ENCODE measurements around the gene SUCNR1. TPM values are rescaled to one million over a fixed set of nuclear protein-coding genes. Genes with fewer than 3 reads are reported as not detected.
"Not testable (repeated sequence)": the region's sequence is repeated elsewhere in the genome, so short reads cannot be mapped to it uniquely, and the experiment has no call there.

Gene SUCNR1
- polyA plus RNA-seq, 1 donor: 0.69 TPM

DNA sequence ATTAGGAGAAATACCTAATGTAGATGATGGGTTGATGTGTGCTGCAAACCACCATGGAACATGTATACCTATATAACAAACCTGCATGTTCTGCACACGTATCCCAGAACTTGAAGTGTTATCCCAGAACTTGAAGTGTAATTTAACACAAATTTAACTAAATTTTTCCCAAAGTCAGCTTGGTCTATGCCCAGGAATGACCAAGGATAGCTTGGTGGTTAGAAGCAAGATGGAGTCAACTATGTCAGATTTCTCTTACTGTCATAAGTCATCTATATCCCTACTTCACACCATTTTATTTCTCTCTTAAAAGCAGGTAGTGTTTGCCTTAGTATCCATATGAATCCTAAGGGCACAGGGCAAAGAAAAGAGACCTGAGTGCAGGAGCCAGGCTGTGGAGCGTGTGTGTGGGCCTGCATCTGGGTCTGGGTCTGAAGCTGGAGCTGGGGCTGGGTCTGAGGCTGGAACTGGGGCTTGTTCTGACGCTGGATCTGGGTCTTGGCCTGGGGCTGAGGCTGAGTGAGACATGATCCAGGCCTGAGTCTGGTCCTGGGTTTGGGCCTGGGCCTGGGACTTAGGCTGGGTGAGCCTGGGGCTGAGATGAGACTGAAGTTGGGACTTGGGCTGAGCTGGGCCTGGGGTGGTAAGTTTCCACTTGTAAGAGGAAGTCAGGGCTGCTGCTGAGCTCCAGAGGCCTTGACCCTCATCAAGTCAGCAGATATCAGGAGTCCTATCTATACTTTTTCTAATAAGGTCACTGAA is 14.2 kb downstream of the SUCNR1 start:
- not testable (repeated sequence) for H3K27ac ChIP-seq (ENCODE audit: low read length); H3K9me3 ChIP-seq (ENCODE audit: control insufficient read depth, low read depth, low read length); H3K4me1 ChIP-seq (ENCODE audit: control insufficient read depth, insufficient read depth, low read length); H3K27me3 ChIP-seq (ENCODE audit: control insufficient read depth, insufficient read depth, low read length); DNase-seq; H3K36me3 ChIP-seq (ENCODE audit: control insufficient read depth, insufficient read depth, low read length); H3K4me3 ChIP-seq (ENCODE audit: low read length)
- WGBS (ENCODE audit: insufficient coverage, low lambda C conversion rate): no CpG with 5 or more reads among the region's 3 CpGs

GRCh38 chr3:151890721-151891141 is 17.3 kb downstream of the SUCNR1 start:
- Histone ChIP-seq H3K27ac (ENCODE audit: low read length) (no peak overlapping the region), H3K4me1 (ENCODE audit: control insufficient read depth, insufficient read depth, low read length) (no peaks in the 10 kb centered on the region), H3K27me3 (ENCODE audit: control insufficient read depth, insufficient read depth, low read length) (no peaks in the 10 kb centered on the region), H3K9me3 (ENCODE audit: control insufficient read depth, low read depth, low read length) (no peaks in the 10 kb centered on the region), H3K4me3 (ENCODE audit: low read length) (no peak overlapping the region), H3K36me3 (ENCODE audit: control insufficient read depth, insufficient read depth, low read length) (no peaks in the 10 kb centered on the region)
- WGBS (ENCODE audit: insufficient coverage, low lambda C conversion rate): 21% methylated on average over 2 of the region's 4 CpGs
- DNase-seq: no peak

GRCh38 chr3:151891721-151892120 is 18.3 kb downstream of the SUCNR1 start:
- Histone ChIP-seq H3K4me1 (ENCODE audit: control insufficient read depth, insufficient read depth, low read length) (no peaks in the 10 kb centered on the region), H3K36me3 (ENCODE audit: control insufficient read depth, insufficient read depth, low read length) (no peaks in the 10 kb centered on the region), H3K4me3 (ENCODE audit: low read length) (no peak overlapping the region), H3K27ac (ENCODE audit: low read length) (no peak overlapping the region), H3K27me3 (ENCODE audit: control insufficient read depth, insufficient read depth, low read length) (no peaks in the 10 kb centered on the region), H3K9me3 (ENCODE audit: control insufficient read depth, low read depth, low read length) (no peaks in the 10 kb centered on the region)
- 96% methylated on average over 4 of the region's 5 CpGs for WGBS (ENCODE audit: insufficient coverage, low lambda C conversion rate)
- no peak for DNase-seq

DNA sequence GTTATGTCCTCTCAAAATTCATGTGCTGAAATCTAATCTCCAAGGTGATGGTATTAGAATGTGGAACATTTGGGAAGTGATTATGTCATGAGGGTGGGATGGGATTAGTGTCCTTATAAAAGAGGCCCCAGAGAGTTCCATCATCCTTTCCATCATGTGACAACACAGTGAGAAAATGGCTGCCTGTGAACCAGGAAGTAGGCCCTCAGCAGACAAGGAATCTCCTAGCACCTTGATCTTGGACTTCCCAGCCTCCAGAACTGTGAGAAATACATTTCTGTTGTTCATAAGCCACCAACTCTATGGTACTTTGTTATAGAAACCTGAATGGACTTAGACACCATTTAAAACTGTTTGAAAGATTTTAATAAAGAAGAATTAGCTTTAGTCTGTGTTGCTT is 20.8 kb downstream of the SUCNR1 start:
- DNase-seq: no peak
- Histone ChIP-seq H3K9me3 (ENCODE audit: control insufficient read depth, low read depth, low read length) (no peaks in the 10 kb centered on the region), H3K36me3 (ENCODE audit: control insufficient read depth, insufficient read depth, low read length) (no peaks in the 10 kb centered on the region), H3K4me1 (ENCODE audit: control insufficient read depth, insufficient read depth, low read length) (peaks cover 3% of the 10 kb centered on the region), H3K4me3 (ENCODE audit: low read length) (no peak overlapping the region), H3K27me3 (ENCODE audit: control insufficient read depth, insufficient read depth, low read length) (no peaks in the 10 kb centered on the region), H3K27ac (ENCODE audit: low read length) (no peak overlapping the region)

GRCh38 chr3:151895478-151896241 is 22.2 kb downstream of the SUCNR1 start:
- H3K9me3 ChIP-seq (ENCODE audit: control insufficient read depth, low read depth, low read length): no peaks in the 10 kb centered on the region
- H3K4me3 ChIP-seq (ENCODE audit: low read length): no peak overlapping the region
- H3K4me1 ChIP-seq (ENCODE audit: control insufficient read depth, insufficient read depth, low read length): peaks cover 3% of the 10 kb centered on the region
- DNase-seq: peak in 1 of 2 donors; percentile 32
- no peaks in the 10 kb centered on the region for H3K36me3 ChIP-seq (ENCODE audit: control insufficient read depth, insufficient read depth, low read length)
- no peak overlapping the region for H3K27ac ChIP-seq (ENCODE audit: low read length)
- H3K27me3 ChIP-seq (ENCODE audit: control insufficient read depth, insufficient read depth, low read length): no peaks in the 10 kb centered on the region
- WGBS (ENCODE audit: insufficient coverage, low lambda C conversion rate): no CpG with 5 or more reads among the region's 4 CpGs

DNA sequence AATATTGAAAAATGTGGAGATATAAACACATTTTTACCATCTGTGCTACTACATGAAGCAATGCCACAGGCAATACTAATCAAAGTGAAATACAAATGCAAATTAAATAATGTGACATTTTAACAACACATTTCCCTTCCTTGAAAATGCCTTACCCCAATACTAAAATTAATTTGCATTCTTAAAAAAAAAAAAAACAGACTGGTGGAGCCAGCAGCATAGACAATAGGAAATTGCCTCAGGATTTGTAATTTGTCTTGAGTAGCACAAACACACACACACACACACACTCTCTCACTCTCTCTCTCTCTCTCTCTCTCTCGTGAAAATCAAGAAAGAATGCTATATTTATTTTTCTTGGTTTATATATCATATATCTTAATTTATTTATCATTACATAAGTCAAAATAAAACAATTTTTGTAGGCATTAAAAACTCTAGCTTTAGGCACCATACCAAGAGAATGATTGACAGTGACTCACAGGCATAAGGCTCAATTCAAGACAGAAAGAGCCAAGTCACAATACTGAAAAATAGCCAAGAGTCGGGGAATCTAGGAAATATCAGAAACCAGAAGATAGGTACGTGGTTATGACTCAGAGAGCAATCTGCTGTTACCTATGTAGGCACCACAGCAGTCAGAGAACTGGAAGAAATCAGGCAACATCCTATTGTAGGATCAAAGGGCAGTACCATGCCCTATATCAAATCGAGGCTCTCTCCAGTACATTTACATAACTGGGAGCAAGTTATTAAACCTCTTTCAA is 23.0 kb downstream of the SUCNR1 start:
- Histone ChIP-seq H3K4me1 (ENCODE audit: control insufficient read depth, insufficient read depth, low read length) (peaks cover 3% of the 10 kb centered on the region), H3K27ac (ENCODE audit: low read length) (no peak overlapping the region), H3K4me3 (ENCODE audit: low read length) (no peak overlapping the region), H3K36me3 (ENCODE audit: control insufficient read depth, insufficient read depth, low read length) (no peaks in the 10 kb centered on the region), H3K27me3 (ENCODE audit: control insufficient read depth, insufficient read depth, low read length) (no peaks in the 10 kb centered on the region), H3K9me3 (ENCODE audit: control insufficient read depth, low read depth, low read length) (no peaks in the 10 kb centered on the region)
- WGBS (ENCODE audit: insufficient coverage, low lambda C conversion rate): 20% methylated on average over 3 of the region's 4 CpGs
- DNase-seq: peak; percentile 40 to 75

DNA sequence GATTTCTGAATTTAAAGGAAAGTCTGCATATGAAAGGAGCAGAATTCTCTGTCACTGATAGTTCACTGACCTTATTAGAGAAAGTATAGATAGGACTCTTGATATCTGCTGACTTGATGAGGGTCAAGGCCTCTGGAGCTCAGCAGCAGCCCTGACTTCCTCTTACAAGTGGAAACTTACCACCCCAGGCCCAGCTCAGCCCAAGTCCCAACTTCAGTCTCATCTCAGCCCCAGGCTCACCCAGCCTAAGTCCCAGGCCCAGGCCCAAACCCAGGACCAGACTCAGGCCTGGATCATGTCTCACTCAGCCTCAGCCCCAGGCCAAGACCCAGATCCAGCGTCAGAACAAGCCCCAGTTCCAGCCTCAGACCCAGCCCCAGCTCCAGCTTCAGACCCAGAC is 24.7 kb downstream of the SUCNR1 start:
- WGBS (ENCODE audit: insufficient coverage, low lambda C conversion rate): no CpG with 5 or more reads among the region's 1 CpG
- H3K9me3 ChIP-seq (ENCODE audit: control insufficient read depth, low read depth, low read length); H3K4me3 ChIP-seq (ENCODE audit: low read length); H3K36me3 ChIP-seq (ENCODE audit: control insufficient read depth, insufficient read depth, low read length); H3K27me3 ChIP-seq (ENCODE audit: control insufficient read depth, insufficient read depth, low read length); H3K27ac ChIP-seq (ENCODE audit: low read length); DNase-seq; H3K4me1 ChIP-seq (ENCODE audit: control insufficient read depth, insufficient read depth, low read length): not testable (repeated sequence)

DNA sequence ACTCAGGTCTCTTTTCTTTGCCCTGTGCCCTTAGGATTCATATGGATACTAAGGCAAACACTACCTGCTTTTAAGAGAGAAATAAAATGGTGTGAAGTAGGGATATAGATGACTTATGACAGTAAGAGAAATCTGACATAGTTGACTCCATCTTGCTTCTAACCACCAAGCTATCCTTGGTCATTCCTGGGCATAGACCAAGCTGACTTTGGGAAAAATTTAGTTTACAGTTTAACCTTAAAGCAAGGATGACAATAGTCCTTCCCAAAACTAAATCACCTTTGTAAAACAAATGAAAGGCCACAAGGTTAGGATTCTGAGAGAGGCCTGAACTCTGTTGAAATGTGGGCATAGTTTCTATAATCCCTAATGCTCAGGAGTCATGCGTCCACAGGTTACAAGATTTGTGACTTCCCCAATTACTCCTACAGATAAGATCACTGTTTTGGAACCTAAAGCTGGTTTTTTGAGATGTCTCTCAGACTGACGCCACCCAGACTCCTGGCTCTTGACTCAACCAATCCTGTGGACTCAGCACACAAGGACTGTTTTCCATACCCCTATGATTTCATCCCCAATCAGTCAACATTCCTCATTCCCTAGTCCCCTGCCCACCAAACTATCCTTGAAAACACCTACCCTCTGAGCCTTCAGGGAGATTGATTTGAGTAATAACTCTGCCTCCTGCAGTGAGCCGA is 25.3 kb downstream of the SUCNR1 start:
- H3K27ac ChIP-seq (ENCODE audit: low read length); H3K9me3 ChIP-seq (ENCODE audit: control insufficient read depth, low read depth, low read length); DNase-seq; H3K27me3 ChIP-seq (ENCODE audit: control insufficient read depth, insufficient read depth, low read length); H3K4me1 ChIP-seq (ENCODE audit: control insufficient read depth, insufficient read depth, low read length); H3K36me3 ChIP-seq (ENCODE audit: control insufficient read depth, insufficient read depth, low read length); H3K4me3 ChIP-seq (ENCODE audit: low read length): not testable (repeated sequence)
- WGBS (ENCODE audit: insufficient coverage, low lambda C conversion rate): 100% methylated on average over 1 of the region's 3 CpGs

DNA sequence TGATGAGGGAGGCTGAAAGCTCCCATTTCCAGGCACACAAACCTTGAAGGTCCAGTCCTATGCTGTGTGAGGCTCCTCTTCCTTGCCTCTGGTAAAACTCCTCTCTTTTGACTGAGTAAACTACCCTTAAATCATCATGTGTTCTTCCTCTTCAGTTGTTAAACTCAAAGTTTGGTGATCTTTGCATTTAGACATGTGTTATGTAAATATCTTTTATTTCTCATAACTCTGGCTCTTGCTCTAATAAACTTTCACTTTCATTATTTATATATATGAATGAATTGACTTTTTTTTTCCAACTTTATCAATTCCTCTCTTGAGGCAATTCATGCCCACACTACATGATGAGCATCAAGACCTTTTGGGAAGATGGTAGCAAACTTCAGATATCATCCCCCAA is 26.6 kb downstream of the SUCNR1 start:
- DNase-seq: no peak
- Histone ChIP-seq H3K4me1 (ENCODE audit: control insufficient read depth, insufficient read depth, low read length) (peaks cover 3% of the 10 kb centered on the region), H3K4me3 (ENCODE audit: low read length) (no peak overlapping the region), H3K27ac (ENCODE audit: low read length) (no peak overlapping the region), H3K36me3 (ENCODE audit: control insufficient read depth, insufficient read depth, low read length) (no peaks in the 10 kb centered on the region), H3K9me3 (ENCODE audit: control insufficient read depth, low read depth, low read length) (no peaks in the 10 kb centered on the region), H3K27me3 (ENCODE audit: control insufficient read depth, insufficient read depth, low read length) (no peaks in the 10 kb centered on the region)

GRCh38 chr3:151900460-151900859 is 27.0 kb downstream of the SUCNR1 start:
- Histone ChIP-seq H3K4me1 (ENCODE audit: control insufficient read depth, insufficient read depth, low read length) (peaks cover 3% of the 10 kb centered on the region), H3K4me3 (ENCODE audit: low read length) (no peak overlapping the region), H3K27me3 (ENCODE audit: control insufficient read depth, insufficient read depth, low read length) (no peaks in the 10 kb centered on the region), H3K36me3 (ENCODE audit: control insufficient read depth, insufficient read depth, low read length) (no peaks in the 10 kb centered on the region), H3K9me3 (ENCODE audit: control insufficient read depth, low read depth, low read length) (no peaks in the 10 kb centered on the region), H3K27ac (ENCODE audit: low read length) (no peak overlapping the region)
- WGBS (ENCODE audit: insufficient coverage, low lambda C conversion rate): no CpG with 5 or more reads among the region's 2 CpGs
- no peak for DNase-seq
